Right lobe of liver (tissue), 4 donors: Measurements from ENCODE around the gene DDX39A.

Experiments
- CTCF ChIP-seq, 4 donors: fragments of 200-600 bp in 3 of 4; fragments of 450-650 bp in 1 of 4; IDR thresholded peaks; one replicate each; pipeline versions ENCODE4 v1.5.1 to v1.8.0; 2016 to 2022; ENCODE audit warnings: antibody characterized with exemption in 4 of 4, mild to moderate bottlenecking in 2 of 4
- POLR2A ChIP-seq: fragments of 450-650 bp; IDR thresholded peaks from one replicate; pipeline ENCODE4 v1.6.1; 2017; ENCODE audit warnings: antibody characterized with exemption, mild to moderate bottlenecking
- donor health status: DM: no; HTN: no; CAD: no.
- donor health status: DM: no; HTN: no; CAD: no.
- donor health status: DM: no; HTN: yes; CAD: no.

GRCh38 chr19:14439014-14439413 lies 19.9 kb upstream of the DDX39A start:
- TF ChIP-seq CTCF (IDR thresholded peaks at IDR 0.05) (no peak), POLR2A (no peak)
